EL (cell line): ENCODE measurements around the gene DOCK10.

Source experiments
- DNase-seq: peaks from one replicate; pipeline ENCODE4 v3.0.0-alpha.2; 2016

DOCK10 gene

DNA sequence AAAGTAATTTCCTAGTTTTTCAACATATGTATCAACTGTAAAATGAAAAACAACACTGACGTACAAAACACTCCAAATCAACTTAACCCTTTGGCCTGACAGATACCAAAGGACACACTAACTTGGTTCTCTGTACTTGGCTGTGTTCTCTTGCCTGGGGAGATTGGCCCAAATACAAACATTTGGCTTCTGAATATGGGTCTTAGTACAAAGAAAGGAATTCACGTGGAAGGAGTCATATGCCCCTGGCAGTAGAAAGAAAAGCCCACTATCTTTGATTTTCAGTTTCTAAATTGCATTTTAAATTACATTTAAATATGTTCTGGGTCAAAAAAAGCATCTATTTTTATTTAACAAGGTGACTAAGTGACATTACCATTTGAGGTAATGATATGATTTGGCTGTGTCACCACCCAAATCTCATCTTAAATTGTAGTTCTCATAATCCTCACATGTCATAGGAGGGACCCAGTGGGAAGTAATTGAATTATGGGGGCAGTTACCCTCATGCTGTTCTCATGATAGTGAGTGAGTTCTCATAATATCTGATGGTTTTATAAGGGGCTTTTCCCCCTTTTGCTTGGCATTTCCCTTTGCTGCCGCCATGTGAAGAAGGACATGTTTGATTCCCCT lies 172.6 kb downstream of the DOCK10 start:
- DNase-seq: peak; percentile 96

DNA sequence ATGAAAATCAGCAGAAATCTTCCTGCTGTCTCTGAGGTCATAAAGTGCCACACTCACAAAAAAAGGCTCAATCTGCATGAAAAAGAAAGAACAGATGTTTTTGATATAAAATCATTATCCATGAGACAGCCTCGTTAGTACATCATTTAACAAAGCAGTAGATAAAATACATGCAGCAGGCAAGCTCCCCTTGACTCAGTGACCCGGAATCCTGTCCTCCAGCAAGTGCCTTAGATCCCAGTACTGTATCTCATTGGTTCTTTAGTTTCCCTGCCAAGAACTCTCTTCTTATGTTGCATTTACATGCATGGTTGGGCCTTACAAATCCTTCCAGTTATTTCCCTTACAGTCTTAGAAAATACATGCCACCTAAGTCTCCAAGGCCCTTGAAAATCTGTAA lies 177.3 kb downstream of the DOCK10 start:
- DNase-seq: peak; percentile 18

DNA sequence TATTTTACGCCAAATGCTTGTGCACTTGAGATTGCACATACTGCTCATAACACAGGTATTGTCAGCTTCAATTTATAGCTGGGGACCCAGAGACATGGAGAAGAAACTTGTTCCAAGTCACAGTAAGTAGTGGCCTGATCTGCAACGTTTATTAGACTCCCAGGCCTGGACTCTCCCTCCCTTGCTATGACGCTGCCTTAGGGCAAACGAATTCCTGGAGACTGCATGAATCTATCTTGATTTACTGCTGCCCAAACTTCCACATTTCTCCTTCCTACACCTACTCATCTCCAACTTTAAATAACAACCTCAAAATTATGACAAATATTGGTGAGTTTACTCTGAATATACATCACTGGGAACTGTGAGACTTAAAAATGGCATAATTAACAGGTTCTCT lies 181.0 kb downstream of the DOCK10 start:
- DNase-seq: peak; percentile 28

DNA sequence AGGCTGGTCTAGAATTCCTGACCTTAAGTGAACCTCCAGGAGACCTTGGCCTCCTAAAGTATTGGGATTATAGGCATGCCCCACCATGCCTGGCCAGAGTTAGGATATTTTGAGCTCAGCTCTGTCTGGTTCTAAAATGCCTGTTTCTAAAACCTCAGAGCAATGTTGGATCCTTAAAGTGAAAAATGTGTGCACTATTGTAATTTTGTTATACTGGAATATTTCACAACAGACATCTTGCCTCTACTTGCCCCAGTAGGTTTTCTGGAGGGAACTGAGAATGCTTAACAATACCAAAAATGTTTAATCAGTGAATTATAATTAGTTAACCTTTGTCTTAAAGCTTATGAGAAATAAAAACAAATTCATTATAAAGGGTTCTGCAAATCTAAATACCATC lies 181.5 kb downstream of the DOCK10 start:
- DNase-seq: no peak

DNA sequence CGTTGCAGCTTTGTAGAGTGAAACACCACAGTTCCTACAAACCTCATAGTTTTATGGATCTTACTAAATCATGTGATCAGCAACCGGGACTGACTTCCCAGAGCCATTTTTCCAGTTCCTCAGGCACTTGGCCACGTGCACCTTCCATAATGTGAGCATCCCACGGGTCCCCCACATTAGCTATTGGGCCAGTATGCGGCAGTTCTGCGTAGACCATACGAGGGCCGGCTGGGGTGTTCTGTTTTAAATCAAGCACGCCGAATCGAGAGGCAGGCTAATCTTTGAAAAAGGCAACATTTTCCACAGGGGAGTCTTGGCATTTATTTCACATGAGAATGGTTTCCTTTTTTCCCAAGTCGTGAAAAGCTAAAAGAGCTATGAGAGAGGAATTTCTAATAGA lies 190.5 kb downstream of the DOCK10 start:
- DNase-seq: no peak

DNA sequence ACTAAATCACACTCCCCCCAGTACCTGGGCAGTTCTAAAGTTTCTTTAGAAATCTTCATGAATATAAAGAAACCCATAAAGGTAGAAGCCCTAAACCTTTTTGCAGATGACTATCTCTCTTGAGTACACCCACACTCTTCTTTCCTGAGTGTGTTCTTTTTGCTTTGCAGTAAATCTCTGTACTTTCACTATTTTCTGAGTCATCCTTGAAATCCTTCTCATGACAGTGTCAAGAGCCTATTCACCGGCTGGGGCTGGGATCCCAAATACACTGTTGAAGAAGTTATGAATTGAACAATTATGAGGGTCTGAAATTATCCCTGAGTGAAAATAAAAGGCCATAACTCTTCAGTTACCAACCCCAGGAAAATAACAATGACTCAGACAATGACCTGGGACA lies 192.2 kb downstream of the DOCK10 start:
- no peak for DNase-seq

DNA sequence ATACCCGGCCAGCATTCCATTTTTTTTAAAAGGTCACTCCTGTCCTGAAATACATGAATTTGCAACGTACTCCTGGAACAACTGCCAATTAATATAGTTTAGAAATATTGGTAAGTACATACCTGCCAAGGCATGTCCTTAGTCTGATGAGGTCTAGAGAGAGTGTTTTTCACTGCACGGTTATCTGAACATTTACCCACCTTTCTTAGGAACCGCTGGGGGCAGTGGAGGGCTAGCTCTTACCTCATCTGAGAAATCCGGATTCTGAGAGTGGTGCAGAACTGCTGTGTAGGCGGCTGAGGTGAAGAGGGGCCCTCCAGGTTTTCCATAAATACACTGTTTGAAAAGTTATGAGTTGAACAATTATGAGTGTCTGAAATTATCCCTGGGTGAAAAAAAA lies 193.0 kb downstream of the DOCK10 start:
- no peak for DNase-seq

DNA sequence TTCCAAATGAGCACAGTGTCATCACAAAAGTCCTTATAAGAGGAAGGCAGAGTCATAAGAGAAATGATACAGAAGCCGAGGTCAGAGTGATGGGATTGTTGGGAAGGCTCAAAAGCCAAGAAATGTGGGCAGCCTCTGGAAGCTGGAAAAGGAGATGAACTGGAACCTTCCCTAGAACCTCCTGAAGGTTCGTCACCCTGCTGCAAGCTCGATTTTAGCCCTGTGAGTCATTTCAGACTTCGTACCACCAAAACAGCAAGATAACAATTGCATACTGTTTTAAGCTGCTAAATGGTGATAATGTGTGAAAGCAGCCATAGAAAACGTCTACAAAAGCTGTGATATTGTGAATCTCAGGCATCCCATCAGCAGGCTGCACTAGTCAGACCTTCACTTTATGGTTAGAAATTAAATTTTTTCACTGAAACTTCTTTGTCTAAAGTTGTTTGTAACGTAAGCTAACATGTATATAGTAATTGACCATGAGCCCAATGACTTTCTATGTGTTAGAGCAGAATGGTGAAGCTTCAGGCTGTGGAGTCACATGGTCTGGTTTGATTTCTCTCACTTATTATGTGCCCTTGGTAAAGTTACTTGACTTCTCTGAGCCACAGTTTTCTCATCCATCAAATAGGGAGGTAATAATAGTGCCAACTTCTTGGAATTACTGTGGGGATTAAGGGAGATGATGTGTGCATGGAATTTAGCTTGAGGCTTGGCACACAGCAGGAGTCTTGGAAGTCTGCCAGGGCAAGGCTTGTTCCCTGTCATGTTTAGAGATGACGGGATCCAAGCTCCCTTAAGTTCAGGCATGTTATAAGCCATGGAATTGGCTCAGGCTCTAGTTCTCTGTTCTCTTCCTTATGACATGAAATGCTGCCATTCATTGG lies 194.1 kb downstream of the DOCK10 start:
- DNase-seq: peak; percentile 84

DNA sequence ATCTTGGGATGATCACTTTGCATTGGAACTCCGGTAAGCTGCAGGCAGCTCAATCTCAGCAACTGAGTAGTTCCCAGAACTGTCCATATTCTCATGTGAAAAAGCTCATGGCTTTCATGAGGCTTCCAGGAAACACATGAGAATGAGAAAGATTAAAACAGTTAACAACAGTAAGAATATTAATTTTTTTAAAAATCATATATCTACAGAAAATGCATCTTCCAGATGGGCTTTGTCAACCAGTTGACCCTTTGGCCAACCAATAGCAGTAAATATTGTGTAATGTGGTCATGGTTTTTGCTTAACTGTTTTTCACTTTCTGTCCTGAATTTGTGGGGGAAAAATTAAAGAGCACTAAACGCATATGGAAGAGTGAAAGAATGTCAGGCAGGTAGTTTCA lies 194.9 kb downstream of the DOCK10 start:
- no peak for DNase-seq

DNA sequence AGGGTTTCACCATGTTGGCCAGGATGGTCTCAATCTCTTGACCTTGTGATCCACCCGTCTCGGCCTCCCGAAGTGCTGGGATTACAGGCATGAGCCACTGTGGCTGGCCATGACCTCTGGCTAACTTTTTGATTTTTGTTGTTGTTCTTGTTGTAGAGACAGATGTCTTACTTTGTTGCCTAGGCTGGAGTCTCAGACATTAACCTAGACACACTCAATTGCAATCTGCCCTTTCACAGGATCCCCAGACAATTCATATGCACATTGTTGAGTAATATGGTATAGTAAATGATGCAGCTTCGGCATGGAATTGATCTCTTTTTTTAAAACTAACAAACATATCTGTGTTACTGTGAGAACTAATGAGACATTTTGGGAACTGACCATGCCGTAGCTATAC lies 195.6 kb downstream of the DOCK10 start:
- DNase-seq: no peak

DNA sequence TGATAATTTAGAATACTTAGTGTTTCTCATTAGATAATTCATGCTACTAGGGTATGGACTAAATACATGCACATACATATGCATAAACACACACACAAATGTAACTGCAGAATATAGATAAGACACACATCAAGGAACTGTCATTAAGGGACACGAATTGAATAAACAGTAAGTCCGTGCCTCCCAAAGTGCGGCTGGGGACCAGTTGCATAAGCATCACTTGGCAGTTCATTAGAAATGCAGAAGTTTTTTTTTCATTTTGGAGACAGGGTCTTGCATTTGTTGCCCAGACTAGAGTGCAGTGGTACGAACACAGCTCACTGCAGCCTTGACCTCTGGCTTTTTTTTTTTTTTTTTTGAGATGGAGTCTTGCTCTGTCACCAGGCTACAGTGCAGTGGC lies 196.1 kb downstream of the DOCK10 start:
- DNase-seq: no peak

DNA sequence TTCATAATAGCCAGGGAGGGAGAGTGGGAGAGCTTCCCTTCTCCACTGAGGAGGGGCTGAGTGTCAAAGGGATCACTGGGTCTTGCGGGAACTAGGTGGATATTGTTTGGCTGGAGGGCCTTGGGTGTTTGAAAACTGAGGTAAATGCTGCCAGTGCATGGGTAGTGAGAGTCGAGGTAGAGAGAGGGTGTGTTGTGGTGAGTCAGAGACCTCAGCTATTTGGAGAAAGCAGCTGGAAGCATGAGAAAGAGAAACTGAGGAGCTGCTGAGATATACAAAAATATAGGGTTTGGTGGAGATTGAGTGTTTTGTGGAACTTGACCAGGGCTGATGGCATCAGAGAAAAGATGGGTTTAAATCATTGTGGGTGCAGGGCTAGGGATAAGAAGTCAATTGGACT lies 199.1 kb downstream of the DOCK10 start:
- peak; percentile 34 for DNase-seq

DNA sequence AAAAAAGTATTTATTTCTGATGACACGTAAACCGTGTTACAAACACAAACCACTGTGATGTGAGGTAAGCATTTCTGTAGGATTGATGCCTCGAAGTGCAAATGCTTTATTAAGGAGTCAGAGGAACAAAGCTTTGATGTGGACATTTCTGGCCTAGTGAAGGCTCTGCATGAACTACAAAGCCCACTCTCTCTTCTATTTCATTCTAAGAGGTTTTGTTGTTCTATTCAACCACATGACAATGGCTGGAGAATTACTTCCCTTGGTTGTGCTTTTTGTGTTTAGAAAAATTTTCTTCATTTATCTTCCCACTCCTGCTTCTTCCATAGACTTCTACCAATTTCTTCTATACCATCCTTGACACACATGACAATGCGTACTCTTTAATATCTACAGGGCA lies 200.4 kb downstream of the DOCK10 start:
- no peak for DNase-seq

DNA sequence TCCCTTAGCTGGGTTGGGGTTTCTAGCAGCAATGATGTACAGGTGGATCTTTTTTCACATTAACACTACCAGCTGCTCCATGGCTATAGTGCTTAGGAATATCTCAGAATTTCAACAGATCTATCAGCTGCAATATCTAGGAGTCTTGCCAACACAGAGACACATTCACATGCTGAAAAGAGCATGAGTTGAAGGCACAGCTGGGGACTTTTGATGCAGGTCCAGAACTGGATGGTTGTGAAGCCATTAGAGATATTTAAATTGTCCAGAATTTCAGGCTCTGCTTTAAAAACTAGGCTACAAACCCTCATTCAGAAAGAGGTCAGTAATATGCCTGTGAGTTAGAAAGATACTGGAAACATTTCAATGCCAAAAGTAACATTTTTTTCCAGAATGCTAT lies 203.9 kb downstream of the DOCK10 start:
- DNase-seq: peak; percentile 53

DNA sequence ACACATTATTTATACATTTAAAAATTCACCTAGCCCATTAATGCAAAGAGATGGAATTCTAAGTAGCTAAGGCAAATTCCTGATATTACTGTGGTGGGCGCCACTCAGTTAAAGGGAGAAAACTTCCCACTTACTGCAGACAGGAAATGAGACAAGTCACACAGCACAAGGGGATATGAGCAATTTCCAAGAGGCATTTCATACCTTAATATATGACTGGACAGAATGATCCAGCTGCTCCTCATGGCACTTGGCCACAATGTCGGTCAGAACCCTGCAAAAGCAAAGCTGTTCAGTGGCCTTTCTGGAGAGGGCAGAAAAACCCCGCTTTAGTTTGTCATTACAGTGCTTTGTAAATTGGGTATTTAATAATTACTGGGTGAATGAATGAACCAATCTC lies 204.7 kb downstream of the DOCK10 start:
- DNase-seq: peak; percentile 94

DNA sequence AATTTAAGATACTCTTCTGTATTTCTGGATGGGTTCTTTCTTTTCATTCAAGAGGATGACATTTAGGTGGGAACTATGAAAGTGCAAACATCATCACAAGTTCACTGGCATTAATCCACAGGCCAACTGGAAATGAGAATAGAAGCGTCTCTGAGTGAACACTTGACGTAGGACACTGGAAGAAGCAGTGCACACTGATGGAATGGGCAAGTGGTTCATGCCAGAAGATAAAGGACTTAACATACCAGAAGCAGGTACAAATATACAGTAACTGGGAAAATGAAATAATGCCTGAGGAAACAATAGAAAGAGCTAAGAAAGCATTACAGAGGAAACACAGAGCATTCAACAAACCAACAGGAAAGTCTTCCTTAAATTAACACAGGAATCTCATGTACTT lies 205.2 kb downstream of the DOCK10 start:
- DNase-seq: no peak

DNA sequence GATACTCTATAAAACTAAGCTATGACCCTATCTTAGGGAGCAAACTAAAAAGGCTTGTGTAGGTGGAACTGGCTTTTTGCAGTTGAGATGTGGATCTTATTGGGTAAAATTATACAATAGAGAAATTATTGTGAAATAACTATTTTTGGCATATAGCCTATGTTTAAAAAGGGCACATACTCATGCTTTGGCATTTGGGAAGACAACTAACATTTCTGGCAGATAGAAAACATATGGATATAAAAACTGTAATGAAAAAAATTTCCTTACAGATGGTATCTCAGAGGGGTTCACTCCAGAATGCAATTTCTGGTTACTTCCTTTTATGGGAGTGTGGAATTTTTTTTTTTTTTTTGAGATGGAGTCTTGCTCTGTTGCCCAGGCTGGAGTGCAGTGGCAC lies 206.0 kb downstream of the DOCK10 start:
- peak; percentile 53 for DNase-seq

DNA sequence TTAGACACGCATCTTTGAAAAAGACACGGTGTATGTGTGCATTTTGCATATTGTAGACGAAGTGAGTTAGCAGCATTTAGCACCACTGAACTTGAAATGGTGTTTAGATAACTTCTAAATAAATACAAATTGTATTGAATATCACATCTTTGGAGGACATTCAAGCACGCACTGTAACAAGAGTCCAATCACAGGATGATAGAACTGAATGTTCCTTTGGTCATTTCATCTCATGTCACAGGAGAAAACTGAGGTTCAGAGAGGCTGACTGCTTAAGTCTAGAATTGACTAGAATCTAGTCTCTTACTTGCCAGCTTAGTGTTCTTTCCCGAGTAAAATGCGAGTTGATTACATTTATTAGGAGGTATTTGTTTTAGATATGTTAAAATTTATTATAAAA lies 206.9 kb downstream of the DOCK10 start:
- no peak for DNase-seq

DNA sequence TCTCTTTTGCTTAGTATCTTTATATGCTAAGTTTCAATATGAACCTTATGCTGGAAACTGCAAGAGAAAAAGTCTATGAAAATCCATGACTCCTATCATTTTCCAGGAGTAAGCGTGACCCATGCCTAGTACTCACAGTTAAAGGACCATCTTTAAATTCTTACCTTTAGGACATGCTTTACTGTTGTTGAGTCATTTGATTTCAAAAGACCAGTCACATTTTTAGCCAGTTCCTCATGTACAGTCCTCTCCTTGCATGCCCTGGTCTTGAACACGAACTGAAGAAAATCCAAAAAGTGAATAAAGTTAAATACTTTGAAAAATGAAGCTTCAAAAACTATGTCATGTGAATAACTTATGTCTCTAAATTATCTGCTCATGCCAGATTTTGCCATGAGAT lies 208.3 kb downstream of the DOCK10 start:
- no peak for DNase-seq

DNA sequence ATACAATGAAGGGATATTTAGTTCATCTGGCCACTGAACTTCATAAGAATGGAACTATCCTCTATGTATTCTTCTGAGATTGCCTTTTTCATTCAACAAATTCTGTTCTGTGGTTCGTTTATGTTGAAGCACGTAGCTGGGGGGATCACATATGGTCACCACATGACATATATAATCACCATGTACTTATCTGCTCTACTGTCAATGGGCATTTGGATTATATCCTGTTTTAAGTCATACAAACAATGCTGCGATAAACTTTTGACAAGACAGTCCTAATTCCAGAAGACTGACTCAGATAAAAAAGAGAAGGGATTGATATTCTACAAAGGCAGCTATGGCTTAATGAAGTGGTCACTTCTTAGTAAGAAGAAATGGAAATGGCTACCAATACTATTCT lies 210.1 kb downstream of the DOCK10 start:
- DNase-seq: peak; percentile 23

DNA sequence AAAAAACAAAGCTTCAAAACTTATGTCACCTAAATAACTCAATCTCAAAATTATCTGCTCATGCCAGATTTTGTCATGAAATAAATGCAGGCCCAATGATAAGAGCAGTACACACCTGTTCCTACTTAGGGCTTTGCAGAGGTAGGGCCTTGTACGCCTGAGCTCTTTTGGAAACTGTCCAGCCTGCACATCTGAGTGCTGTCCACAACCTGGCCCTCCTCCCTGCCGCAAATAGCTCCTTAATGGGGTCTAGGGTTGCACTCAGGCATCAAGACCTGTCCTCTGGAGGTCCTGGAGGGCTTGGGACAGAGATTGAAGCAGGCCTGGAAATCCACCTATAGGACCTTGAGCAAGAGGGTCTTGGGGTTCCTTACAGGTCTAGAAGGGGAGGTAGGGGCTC lies 210.7 kb downstream of the DOCK10 start:
- DNase-seq: no peak

DNA sequence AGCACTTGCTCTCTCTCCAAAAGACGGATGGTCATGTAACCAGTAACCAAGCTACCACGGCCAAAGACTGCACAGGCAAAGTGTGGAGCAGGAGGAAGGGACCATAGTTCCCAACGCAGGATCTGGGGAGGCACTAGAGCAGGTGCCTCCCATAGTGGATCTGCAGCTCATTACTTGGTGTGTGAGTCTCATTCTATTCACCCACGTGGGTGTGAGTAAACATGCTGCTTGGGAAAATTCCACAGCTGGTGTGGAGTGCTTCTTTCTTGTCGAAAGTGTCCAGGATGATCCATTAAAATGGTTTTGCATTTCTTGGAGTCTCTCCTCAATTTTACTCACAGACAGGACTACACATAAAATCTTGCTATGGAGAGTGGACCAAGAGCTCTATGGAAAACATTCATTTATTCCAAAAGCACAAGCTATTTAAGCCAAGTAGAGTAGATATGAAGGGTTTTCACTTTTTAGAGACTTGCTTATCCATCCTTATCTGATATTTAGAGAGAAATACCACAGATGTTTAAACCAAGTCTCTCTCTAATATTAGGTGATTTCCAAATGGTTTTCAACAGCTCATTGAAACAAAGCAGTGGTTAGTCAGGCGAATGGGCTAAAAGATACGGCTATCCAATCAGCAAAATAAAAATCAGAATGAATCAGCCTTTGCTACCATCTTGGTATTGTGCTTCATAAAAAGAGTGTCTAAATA lies 221.8 kb downstream of the DOCK10 start:
- no peak for DNase-seq

DNA sequence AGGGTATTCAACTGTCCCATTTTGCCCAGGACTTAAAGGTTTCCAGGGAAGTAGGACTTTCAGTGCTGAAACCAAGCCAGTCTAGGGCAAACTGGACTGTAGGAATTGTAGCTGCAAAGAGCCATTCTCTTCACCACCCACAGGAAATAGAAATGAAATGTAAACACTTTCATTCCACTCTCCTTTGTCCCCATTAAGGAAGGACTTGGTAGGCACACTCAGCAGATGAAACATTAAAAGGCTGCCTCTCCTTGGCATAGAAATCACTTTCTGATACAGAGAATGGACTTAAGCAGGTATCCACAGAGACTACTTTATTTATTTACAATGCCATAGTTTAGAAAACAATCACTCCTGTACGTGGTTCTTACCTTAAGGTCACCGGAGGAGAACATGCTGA lies 223.2 kb downstream of the DOCK10 start:
- no peak for DNase-seq

DNA sequence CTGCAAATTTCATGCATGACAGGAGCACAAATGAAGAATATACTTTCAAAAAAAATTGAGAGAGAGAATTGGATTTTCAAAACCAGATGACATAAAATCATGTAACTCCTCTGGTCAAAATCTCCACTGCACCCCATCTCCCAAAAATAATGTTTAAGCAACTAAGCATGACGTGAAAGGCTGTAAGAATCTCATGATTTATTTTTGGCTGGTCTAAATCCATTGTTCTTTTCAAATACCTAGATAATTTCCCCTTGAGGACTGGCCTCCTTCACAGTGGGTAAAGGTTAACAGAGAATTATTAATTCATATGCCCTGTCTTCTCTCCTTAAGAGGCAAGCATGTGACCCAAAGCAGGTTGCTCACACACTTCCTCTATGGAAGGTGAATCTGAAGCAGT lies 224.6 kb downstream of the DOCK10 start:
- no peak for DNase-seq
